GM19467 (cell line): Measurements from ENCODE around the gene NUDT17.
"Not testable (repeated sequence)": the region's sequence is repeated elsewhere in the genome, so short reads cannot be mapped to it uniquely, and the experiment has no call there.

Experiments
- ATAC-seq: cut with Tn5 transposase; IDR thresholded peaks from one replicate; pipeline ENCODE4 v1.9.1; 2021; ENCODE audit warnings: mild to moderate bottlenecking, moderate library complexity; ENCODE audit not compliant: unreplicated experiment

NUDT17 gene

GRCh38 chr1:145845514-145846161 lies at the start of gene NUDT17:
Gene NUDT17 (plus strand): TSS chr1:145845630. CDS start chr1:145845641, 11 bp downstream.
- ATAC-seq: peak; percentile 51

DNA sequence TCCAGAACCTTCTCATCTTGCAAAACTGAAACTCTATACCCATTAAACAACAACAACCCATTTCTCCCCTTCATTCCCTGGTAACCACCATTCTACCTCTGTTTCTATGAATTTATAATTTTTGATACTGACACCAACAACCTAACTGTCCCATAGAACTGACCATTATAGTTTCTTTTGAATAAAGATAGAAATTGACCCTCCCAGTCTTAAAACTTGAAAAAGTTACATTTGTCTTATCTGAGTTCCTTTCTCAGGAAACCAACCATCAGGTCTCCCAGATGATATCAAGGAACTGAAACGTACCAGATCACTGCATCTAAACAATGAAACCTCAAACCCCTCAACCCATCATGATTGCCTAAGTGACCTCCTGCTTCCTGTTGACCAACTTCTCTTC lies 48.7 kb upstream of the NUDT17 start:
- no peak for ATAC-seq

- ATAC-seq: no peak
Observed at GRCh38 chr1:145799806-145800205, 45.6 kb upstream of the NUDT17 start.

DNA sequence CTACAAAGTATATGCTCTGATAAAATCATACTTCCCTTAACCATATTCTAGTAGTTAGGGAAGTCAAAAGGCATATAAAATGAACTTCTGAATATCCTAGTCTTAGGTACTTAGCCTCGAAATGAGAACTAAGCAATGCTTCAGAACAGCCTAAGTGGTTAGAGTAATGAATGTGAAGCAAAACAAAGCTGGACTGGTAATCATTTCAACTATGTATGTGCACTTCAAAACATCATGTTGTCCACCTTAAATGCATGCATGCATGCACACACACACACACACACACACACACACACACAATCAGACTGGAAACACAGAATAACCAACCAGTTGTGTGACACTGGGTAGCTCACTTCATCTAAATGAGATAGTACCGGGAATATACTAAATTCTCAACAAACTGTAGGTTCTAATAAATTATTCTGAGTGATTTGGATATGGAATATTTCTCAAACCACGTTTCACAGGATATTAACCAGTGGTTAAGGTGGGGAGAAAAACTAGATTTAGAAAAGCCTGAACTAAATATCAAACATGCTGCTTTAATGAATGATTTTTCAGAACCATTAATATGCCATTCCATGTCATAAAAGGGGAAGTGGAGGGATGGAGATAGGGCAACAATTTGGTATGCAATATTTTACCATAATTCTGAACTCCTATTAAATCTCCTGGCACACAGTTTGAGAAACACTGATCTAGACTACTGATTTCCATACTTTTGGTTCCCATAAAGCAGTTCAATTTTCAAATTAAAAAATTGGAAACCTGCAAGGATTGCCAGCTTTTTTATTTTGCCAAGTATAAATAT lies 41.0 kb upstream of the NUDT17 start:
- no peak for ATAC-seq

GRCh38 chr1:145805057-145805456 lies 40.4 kb upstream of the NUDT17 start:
- ATAC-seq: no peak

DNA sequence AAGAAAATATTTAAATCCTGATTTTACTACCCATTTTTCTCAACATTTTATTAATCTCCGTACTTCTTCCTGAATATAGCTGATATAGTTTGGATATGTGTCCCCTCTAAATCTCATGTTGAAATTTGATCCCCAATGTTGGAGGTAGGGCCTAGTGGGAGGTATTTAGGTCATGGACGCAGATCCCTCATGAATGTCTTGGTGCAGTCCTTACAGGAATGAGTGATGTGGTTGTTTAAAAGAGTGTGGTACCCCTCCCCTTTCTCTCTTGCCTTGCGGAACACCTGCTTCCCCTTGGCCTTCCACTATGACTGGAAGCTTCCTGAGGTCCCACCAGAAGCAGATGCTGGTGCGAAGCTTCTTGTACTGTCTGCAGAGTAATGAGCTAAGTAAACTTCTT lies 39.0 kb upstream of the NUDT17 start:
- no peak for ATAC-seq

DNA sequence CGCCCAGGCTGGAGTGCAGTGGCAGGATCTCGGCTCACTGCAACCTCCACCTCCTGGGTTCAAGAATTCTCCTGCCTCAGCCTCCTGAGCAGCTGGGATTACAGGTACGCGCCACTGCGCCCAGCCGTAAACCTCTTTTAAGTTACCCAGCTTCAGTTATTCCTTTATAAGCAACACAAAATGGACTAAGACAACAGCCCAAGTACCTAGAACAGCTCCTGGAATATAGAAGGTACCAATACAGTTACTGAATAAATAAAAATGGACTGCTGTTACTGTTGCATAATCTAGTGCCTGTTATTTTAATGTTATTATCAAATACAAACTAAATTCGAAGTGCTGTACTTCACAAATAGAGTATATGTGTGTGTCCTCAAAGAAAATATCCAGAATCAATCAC lies 38.6 kb upstream of the NUDT17 start:
- no peak for ATAC-seq

DNA sequence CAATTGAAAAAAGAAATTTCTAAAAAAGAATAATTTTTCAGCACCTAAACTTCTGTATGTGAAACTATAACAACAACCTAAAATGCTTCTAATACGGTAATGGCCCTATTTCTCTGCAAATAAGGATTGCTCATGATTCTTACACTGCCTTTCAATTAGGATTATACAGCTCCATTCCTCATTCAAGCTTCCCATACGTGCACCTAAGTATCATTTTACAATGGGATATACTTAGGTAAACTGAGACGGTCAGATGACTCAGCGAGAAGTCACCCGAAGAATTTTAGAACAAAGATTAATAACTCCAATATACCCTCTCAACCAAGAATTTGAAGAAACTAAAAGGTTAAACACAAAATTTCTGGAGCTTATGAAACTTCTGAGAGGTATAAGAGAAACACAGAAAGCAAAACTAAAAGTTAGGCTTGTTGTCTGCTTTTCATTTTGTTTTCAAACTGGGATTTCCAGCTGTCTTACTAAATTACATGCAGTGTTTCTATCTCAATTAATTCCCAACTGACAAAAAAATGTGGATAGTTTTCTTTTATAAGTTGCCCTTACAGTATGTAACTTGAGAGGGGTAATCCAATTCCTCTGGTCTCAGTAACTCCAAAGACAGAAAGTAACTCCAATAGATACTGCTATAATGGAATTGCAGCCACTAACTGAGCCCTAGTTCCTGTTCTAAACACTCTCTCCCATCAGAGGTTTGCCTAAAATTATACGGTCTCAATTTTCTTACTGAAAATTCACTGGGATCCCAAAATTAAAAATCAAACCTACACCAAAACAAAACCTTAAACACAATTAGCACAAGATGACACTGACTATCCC lies 32.2 kb upstream of the NUDT17 start:
- not testable (repeated sequence) for ATAC-seq

DNA sequence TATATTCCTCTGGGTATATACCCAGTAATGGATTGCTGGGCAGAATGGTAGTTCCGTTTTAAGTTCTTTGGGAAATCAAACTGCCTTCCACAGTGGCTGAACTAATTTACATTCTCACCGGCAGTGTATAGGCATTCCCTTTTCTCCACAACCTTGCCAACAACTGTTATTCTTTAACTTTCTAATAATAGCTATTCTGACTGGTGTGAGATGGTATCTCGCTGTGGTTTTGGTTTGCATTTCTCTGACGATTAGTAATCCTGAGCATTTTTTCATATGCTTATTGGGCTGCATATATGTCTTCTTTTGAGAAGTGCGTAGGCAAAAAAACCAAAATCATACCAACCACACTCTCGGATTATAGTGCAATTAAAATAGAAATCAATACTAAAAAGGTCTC lies 27.3 kb upstream of the NUDT17 start:
- ATAC-seq: not testable (repeated sequence)

GRCh38 chr1:145822779-145823331 lies 22.6 kb upstream of the NUDT17 start:
- ATAC-seq: not testable (repeated sequence)

GRCh38 chr1:145823565-145824498 lies 21.6 kb upstream of the NUDT17 start, which contains the start of the genes POLR3C and RNF115:
Gene POLR3C (plus strand): TSS chr1:145824200. CDS start chr1:145825777, 1,577 bp downstream.
Gene RNF115 (minus strand): TSS chr1:145824095. CDS start chr1:145823873, 222 bp downstream.
- ATAC-seq: peak; percentile 91

DNA sequence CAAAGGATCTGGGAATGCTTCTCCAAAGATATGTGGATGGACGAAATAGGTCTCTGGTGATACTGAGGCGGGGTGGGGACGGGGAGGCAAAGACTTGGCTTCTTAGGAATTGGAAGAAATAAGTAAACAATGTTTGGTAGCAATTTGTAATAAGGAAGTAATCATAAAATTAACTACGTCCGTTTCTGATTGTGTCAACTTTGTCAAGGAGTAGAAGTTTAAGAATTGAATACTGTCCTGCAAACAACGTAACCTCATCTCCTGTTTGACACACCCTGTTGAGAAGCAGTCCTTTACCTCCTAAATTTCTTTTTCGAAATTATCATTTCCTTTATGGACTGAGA lies 21.0 kb upstream of the NUDT17 start:
- no peak for ATAC-seq

GRCh38 chr1:145826030-145826429 lies 19.4 kb upstream of the NUDT17 start:
- ATAC-seq: no peak

DNA sequence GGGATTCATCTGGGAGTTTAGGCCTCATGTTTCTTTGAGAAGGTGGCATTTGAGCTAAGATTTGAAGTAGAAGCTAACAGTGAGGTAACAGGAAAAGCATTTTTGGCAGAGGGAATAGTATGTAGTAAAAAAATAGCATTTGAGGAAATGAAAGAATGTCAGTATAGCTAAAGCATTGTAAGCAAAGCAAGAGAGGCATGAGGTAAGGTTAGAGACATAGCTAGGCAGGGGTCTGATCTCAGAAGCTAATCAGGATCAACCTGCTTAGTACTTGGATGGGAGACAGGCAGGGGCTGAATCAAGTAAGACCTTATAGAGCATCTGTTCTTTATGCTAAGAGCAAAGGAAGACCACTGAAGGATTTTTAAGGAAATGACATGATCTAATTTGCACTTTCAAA lies 17.5 kb upstream of the NUDT17 start:
- ATAC-seq: no peak

- no peak for ATAC-seq
Observed at GRCh38 chr1:145828367-145829026, 16.9 kb upstream of the NUDT17 start.

- not testable (repeated sequence) for ATAC-seq
Observed at GRCh38 chr1:145830810-145831209, 14.6 kb upstream of the NUDT17 start.

DNA sequence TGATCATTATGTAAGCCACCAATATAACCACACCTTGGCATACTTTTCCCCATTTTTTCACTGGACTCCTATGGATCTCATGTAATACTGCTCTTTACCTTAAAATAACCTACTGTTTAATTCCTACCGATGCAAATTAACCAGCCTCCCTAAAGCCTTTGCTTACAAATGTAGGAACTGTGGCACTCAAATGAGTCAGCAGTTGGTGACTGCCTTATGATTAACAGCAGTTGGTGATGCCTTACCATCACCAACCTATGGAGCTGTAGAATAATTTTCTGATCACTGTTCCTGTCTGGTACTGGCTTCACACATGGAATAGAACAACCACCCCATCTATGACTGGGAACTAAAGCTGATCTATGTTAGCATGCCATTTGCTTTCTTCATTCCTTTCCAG lies 7.8 kb upstream of the NUDT17 start:
- no peak for ATAC-seq

DNA sequence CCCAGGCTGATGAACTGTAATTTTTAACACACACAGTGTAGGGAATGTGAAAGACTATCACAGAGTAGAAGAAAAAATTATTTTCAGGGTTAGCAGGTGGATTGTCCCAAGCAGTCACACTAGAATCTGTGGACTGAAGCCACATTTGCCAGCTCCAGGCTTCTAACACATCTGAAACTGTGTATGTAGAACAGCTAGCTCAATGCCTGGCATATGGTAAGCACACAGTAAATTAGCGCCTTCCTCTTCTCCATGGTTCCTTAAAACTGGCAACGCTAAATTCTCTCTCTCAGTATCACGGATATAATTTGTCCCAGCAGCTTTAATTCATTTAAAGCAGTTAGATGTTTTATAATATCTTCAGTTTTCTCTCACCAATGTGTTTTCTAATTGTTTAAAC lies 2.4 kb upstream of the NUDT17 start:
- no peak for ATAC-seq

- ATAC-seq: peak; percentile 61
Observed at GRCh38 chr1:145845144-145845513, 301 bp upstream of the NUDT17 start.
